ENCODE data around the gene OR4C3.
"Not testable (repeated sequence)": the region's sequence is repeated elsewhere in the genome, so short reads cannot be mapped to it uniquely, and the experiment has no call there.

- not testable (repeated sequence) for TF ChIP-seq ELK1 (CRISPR knock-in tag; IDR thresholded peaks at IDR 0.05); RFX5 (IDR thresholded peaks at IDR 0.05; ENCODE audit: low read depth, low read length); SAFB2 (IDR thresholded peaks at IDR 0.05; ENCODE audit: borderline replicate concordance, low read depth, low read length, severe bottlenecking); FOXJ3 (CRISPR knock-in tag; IDR thresholded peaks at IDR 0.05); CHD4 (IDR thresholded peaks at IDR 0.05; ENCODE audit: insufficient read depth, insufficient replicate concordance, low read depth, low read length, poor library complexity, severe bottlenecking); POLR2A (conservative IDR thresholded peaks at IDR 0.05); SIN3A (IDR thresholded peaks at IDR 0.05; ENCODE audit: borderline replicate concordance in 2 of 2, control insufficient read depth in 1 of 2, low read depth in 2 of 2, low read length in 2 of 2); NR2C1 (IDR thresholded peaks at IDR 0.05); NR2C1 (tag; IDR thresholded peaks at IDR 0.05); CEBPB (tag; IDR thresholded peaks at IDR 0.05); MIER1 (IDR thresholded peaks at IDR 0.05; ENCODE audit: low read depth)
- TF ChIP-seq, protein P1, sequence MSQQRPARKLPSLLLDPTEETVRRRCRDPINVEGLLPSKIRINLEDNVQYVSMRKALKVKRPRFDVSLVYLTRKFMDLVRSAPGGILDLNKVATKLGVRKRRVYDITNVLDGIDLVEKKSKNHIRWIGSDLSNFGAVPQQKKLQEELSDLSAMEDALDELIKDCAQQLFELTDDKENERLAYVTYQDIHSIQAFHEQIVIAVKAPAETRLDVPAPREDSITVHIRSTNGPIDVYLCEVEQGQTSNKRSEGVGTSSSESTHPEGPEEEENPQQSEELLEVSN (IDR thresholded peaks at IDR 0.05; ENCODE audit: borderline replicate concordance in 1 of 2, extremely low read depth in 1 of 2, insufficient read depth in 1 of 2, insufficient read length in 1 of 2, low read depth in 1 of 2, low read length in 1 of 2, poor library complexity in 1 of 2, severe bottlenecking in 1 of 2) = not testable (repeated sequence)
Measured at GRCh38 chr11:48346286-48346685, 21.6 kb downstream of the OR4C3 start.
